HuH-7 (cell line): Measurements from ENCODE around the gene RPS6KB2.

ENCODE experiments used
- DNase-seq: peaks from one replicate; pipeline ENCODE4 v3.0.0; 2011; ENCODE audit warnings: low spot score

RPS6KB2 gene

DNA sequence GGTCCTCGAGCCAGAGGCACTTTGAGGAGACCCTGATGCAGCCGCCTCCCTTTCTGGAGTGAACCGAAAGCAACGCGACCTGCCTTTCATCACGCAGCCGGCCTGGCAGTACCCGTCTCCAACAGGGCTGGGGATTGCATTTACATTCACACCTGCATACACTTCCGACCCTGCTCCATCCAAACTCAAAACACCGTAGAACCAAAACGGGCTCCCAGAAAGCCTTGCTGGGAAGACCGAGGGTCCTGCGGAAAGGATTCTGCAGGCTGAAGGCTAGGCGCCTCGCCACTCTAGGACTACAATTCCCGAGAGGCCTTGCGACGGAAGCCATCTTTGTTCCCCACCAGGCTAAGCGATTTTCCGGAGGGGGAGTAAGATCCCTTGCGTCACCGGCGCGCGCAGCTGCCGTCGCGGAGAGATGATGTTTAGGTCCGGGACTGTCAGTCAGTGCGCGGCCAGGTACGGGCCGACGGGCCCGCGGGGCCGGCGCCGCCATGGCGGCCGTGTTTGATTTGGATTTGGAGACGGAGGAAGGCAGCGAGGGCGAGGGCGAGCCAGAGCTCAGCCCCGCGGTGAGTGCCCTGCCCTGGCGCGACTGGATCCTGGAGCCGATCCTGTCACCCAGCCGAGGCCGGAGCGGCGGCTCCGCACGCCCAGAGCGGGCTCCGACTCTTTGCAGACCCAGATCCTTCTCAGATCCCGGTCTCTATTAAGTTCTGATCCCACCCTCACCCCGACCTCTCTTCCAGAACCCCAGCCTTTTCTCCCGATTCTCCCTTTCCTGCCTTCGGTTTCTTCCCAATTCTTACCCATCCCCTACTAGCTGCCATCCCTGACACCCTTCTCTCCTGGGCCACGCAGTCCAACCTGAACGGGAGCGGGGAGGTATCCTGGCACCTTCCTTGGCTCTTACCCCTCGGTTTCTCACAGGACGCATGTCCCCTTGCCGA lies at the start of gene RPS6KB2:
Gene RPS6KB2, plus strand, starts transcription at position 443 of the 950 bp plus-strand sequence. Its CDS starts 52 bp downstream, at position 495.
- DNase-seq = peak; percentile 100

DNA sequence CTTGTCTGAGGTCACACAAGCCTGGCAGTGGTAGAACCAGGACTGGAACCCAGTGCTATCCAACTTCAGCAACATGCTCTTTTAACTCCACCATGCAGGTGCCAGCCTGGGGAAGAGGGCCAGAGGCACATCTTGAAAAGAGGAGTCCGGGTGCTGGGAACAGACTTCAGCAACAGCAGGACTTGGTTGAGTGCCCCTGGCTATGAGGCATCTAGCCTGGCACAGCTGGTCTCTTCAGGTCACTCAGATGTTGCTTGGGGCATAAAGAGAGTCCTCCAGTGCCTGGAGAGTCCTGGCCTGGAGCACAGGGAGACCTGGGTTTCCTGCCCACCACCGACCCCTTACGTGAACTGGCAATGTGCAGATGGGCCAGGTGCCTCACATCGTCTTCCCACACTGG lies 49.8 kb upstream of the RPS6KB2 start:
- no peak for DNase-seq

DNA sequence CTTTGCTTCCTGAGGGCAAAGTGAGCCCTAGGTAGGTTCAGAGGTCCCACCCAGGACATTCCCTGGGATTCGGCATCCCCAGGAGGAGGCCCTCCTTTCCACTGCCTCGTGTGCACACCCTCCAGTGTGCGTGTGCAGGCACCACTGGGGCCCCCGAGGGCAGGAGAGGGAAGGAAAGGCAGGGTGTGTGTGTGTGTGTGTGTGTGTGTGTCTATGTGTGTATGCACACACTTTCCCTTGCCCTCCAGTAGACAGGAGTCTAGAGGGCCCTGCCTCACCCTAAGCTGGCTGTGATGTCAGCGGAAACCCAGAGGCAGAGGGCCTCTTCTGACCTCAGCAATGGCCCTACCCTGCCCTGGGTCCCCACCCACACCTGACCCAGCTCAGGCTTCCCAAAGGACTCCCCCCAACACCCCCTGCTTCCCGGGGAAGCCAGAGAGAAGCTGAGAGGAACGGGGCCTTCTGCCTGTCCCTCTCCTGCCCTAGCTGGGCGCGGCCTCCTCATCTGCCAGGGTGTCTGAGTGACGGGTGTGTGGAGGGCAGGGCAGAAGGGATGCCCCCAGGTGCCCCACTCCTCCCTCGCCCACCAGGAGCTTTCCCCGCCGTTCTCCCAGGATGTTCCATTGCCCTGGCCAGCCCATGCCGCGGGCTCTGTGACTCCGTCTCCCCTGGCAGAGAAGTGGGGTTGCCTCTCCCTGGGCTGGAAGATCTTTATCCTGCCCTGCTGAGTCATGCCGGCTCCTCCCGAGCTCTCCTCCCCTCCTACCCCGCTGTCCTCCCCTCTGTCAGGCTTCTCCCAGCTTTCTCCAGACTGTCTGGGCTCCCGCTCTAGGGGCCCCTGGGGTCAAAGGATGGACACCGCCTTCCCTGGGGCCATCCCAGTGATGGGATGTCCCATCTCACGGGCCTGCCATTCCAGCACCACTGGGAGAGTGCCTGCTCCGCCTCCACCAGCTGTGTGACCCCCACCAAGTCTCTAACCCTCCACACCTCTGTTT lies 48.9 kb upstream of the RPS6KB2 start:
- DNase-seq = no peak

DNA sequence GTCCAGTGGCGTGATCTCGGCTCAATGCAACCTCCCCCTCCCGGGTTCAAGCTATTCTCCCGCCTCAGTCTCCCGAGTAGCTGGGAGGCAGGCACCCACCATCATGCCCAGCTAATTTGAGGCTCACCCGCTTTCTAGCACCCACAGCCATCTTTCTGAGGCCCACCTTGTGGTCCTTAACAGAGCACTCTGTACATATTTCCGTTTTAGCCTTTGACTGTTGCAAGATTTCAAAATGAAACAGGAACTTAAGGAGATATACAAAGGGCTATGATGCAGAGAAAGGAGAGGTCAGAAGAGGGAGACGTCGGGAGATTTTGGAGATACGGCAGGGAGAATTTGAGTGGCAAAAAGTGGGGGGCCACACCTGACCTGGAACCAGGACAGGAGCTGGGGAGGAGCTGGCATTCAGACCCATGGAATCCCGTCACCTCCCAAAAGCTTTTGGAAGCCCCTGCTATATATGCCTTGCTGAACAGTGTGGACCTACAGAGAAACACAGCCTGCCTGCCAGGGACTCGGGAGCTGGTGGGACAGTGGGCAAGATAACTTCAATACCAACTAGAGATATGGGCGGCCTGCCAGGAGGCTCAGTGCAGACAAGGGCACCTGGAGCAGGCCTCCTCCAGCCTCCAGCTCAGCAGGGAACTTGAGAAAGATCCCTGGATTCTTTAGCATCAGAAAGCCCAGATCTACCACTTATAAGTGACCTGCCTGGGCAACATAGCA lies 46.9 kb upstream of the RPS6KB2 start:
- DNase-seq = no peak

DNA sequence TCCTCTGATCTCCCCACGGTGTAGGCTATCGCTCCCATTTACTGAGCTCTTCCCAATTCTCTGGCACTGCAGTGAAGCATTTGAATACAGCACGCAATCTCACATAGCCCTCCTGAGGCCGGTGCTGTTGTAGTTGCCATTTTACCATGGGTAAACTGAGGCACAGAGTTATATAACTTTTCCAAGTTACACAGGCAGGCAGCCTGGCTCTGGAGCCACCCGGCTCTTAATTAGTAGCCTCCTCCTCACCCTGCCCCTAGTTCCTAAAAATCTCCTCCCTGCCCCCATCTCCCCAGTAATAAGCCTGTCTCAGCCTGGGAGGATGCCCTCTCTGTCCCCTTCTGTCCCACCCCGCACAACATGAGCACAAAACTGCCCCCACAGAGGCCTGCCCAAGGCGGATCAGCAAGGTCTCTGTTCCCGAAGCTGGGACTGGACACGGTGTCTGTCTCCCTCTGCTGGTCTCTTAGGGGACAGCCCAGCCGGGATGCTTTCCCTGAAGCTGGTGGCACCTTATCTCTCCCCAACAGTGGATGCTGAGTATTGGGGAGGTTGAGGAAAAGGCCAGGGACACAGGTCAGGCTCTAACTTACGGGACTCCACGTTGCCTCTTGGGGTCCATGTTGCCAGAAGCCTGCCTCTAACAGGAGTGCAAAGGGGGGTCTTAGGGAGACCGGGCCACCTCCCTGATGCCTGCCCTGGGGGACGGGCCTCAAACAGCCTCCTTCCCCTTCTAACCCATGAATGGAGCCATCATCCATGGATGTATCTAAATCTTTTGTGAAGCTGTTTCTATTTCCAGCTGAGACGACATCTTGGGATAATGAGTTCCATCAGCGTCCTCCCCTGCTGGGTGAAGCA lies 45.8 kb upstream of the RPS6KB2 start:
- DNase-seq = peak; percentile 99

DNA sequence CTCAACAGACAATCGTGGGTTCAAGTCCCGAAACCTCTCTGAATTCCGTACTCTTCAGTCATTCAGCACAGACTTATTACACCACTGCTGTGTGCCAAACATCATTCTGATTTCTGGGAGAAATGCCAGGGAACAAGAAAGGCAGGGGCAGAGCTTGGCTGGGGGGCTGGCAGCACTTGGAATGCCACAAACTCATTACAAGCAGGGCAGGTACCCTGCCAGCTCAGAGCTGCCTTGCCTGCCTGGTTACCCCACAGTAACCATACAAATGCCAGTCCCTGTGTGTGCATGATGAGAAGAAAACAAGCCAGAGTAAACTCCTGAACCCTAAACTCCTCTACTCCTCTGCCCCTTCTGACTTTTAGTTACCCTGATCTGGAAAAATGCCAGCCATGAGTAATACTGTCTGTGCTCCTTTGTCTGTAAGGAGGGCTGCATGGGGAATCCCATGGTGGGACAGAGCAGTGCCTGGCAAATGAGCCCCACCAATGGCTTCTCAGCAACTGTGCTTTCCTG lies 43.4 kb upstream of the RPS6KB2 start:
- DNase-seq = no peak

DNA sequence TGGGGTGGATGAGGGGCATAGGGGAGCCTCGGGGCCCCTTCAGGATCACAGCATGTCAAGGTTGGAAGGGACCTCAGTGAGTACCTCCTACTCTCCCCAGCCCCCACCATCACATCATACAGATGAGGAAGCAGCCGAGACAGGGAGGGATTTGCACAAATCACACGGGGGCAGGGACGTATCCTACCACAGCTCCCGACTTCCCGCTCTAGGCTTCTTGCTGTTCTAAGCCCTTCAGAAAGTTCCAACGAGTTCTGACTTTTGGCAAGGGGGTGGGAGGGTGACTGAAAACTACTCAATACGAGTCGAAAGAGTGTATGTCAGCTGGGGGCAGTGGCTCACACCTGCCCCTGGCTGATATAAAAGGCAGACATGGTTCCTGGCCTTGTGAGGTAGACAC lies 41.2 kb upstream of the RPS6KB2 start:
- DNase-seq = no peak

- DNase-seq = no peak
Measured at GRCh38 chr11:67387518-67387917, 40.8 kb upstream of the RPS6KB2 start.

GRCh38 chr11:67389477-67389876 lies 38.8 kb upstream of the RPS6KB2 start:
- DNase-seq = peak; percentile 100

GRCh38 chr11:67390947-67391303 lies 37.4 kb upstream of the RPS6KB2 start:
- no peak for DNase-seq

DNA sequence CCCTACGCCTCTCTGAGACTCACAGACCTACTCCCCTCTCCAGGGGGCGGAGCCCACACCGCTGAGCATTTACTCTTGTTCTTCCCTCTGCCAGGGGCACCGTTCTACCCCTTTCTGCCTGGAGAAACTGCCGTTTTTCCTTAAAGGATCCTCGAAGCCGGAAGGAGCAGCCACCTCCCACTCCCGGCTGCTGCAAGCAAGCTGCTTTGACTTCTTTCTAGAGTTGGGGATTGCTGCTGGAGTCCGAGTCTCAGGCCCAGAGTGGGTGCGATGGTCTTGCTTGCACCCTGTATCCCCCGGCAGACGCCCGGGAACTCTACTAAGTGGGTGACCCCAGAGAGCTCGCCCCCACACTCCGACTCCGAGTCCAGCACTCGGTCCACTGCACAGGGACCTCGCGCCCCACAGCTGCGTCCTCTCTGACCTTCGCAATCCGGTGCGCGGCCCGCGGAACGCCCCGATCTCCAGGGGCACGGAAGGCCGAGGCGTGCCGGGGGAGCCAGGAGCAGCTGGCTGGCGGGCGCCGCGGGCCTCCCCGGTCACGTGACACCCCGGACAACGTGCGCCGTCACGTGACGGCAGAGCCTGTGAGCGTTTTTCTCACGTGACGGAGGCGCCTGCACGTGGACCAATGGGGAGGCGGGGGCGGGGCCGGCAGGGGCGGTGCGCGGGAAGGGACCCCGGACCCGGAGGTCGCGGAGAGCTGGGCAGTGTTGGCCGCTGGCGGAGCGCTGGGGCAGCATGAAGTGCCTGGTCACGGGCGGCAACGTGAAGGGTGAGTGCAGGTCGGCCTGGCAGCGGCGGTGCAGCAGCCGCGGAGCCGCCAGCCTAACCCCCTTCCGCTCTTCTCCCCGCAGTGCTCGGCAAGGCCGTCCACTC lies 36.8 kb upstream of the RPS6KB2 start, which contains the start of gene RAD9A:
Gene RAD9A, plus strand, starts transcription at position 683 of the 879 bp plus-strand sequence. Its CDS starts 59 bp downstream, at position 742.
- DNase-seq = peak; percentile 100

DNA sequence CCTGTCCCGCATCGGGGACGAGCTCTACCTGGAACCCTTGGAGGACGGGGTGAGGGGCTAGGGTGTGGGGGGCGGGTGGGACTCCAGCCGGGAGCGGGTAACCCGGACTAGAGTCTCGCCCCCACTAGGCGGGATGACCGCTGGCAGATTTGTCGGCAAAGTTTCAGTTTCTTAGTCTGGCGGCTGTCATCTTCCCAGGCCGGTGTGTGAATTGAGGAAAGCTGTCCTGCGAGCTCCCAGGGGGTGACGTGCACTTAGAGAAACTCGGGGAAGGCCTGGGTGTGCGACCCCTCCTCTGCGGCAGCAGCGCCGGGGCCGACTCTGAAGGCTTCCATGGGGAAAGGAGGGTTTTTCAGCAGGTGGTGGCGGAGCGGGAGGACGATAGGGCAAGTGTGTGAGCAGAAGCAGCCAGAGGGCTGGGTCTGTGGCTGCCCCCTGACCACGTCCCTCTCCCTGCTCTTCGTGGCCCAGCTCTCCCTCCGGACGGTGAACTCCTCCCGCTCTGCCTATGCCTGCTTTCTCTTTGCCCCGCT lies 36.0 kb upstream of the RPS6KB2 start:
- DNase-seq = no peak

GRCh38 chr11:67393437-67393836 lies 34.9 kb upstream of the RPS6KB2 start:
- no peak for DNase-seq

GRCh38 chr11:67393990-67394389 lies 34.3 kb upstream of the RPS6KB2 start:
- no peak for DNase-seq

DNA sequence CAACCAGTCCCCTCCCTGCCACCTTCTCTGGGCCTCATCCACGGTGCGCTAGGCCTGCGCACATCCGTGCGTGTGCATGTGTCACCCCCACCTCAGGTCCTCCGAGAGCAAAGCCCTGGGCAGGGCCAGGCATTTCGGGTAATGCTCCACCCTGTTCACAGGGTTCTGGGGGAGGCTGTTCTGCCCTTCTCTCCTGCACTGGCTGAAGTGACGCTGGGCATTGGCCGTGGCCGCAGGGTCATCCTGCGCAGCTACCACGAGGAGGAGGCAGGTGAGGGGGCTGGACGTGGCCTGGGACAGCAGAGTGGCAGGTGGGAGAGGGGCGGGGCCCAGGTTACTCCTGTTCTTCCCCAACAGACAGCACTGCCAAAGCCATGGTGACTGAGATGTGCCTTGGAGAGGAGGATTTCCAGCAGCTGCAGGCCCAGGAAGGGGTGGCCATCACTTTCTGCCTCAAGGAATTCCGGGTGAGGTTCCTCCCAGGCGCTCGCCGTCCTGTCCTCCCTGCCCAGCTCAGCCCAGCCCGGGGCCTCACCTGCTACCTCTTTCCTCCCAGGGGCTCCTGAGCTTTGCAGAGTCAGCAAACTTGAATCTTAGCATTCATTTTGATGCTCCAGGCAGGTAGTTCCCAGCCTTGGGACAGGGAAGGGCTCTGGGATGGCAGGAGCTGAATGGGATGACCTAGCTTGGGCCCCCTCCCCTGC lies 32.6 kb upstream of the RPS6KB2 start:
- no peak for DNase-seq

DNA sequence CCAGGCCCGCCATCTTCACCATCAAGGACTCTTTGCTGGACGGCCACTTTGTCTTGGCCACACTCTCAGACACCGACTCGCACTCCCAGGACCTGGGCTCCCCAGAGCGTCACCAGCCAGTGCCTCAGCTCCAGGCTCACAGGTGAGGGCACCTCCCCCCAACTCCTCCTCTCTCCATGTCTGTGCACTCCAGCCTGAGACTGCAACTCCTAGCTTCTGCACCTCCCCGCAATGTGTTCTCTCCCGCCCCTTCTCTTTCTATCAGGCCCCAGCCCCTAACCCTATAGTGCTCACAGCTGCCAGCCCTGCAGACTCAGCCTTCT lies 32.1 kb upstream of the RPS6KB2 start:
- no peak for DNase-seq

DNA sequence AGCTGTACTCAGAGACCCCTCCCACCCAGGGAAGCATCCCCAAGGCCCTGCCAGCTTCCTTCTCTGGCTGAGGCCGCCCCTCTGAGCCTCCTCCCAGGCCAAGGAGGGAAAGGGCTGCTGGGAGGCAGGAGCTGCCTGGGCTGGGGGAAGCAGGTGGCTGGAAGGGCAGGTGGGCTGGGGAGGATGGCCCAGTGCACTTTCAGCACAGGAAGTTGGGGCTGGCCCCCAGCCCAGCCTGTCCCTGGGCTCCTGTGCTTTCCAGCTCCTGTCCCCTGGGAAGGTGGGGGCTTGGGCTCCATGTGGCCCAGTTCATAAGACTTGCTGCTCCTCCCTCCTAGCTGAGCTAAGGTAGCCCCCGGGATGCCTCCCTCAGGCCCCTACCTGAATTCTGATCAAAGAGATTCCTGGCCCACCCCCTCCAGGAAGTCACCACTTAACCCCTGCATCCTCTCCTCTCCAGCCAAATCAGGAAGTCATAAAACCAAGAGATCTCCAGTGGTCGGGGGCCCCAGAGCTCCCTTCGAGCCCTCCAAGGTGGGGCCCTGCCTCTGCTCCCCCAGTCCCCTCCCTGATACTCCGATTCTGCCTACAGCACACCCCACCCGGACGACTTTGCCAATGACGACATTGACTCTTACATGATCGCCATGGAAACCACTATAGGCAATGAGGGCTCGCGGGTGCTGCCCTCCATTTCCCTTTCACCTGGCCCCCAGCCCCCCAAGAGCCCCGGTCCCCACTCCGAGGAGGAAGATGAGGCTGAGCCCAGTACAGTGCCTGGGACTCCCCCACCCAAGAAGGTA lies 31.5 kb upstream of the RPS6KB2 start:
- DNase-seq = no peak

DNA sequence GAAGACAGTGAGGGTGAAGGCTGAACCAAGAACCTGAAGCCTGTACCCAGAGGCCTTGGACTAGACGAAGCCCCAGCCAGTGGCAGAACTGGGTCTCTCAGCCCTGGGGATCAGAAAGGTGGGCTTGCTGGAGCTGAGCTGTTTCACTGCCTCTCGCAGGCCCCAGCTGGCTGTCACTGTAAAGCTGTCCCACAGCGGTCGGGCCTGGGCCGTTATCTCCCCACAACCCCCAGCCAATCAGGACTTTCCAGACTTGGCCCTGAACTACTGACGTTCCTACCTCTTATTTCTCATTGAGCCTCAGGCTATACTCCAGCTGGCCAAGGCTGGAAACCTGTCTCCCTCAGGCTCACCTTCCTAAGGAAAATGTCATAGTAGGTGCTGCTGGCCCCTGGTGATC lies 30.8 kb upstream of the RPS6KB2 start:
- no peak for DNase-seq
